Measurements from ENCODE around the gene MED17.

MED17 gene

DNA sequence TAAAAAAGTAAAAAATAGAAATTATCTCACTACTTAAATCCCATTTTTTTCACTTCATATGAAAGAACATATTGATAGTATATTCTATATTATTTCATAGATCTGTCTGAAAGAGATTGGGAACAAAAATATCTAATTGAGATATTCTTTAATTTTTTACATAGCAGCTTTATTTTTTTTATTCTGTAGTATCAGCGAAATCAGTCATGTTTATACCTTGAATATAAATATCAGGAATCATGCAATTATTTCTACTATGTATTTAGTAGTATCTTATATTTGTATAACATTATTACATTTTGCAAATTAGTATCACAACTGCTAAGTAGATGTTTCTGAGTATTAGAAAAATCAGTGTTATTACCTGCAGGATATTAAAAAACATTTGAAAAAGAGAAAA lies 22.2 kb upstream of the MED17 start:
- DNase-seq (ENCODE audit: low read depth): no peak
- TF ChIP-seq, protein P1, sequence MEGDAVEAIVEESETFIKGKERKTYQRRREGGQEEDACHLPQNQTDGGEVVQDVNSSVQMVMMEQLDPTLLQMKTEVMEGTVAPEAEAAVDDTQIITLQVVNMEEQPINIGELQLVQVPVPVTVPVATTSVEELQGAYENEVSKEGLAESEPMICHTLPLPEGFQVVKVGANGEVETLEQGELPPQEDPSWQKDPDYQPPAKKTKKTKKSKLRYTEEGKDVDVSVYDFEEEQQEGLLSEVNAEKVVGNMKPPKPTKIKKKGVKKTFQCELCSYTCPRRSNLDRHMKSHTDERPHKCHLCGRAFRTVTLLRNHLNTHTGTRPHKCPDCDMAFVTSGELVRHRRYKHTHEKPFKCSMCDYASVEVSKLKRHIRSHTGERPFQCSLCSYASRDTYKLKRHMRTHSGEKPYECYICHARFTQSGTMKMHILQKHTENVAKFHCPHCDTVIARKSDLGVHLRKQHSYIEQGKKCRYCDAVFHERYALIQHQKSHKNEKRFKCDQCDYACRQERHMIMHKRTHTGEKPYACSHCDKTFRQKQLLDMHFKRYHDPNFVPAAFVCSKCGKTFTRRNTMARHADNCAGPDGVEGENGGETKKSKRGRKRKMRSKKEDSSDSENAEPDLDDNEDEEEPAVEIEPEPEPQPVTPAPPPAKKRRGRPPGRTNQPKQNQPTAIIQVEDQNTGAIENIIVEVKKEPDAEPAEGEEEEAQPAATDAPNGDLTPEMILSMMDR (conservative IDR thresholded peaks at IDR 0.05; ENCODE audit: low read depth, low read length): no peak
- no peak overlapping the region for H3K4me3 ChIP-seq (ENCODE audit: low read depth, low read length)

DNA sequence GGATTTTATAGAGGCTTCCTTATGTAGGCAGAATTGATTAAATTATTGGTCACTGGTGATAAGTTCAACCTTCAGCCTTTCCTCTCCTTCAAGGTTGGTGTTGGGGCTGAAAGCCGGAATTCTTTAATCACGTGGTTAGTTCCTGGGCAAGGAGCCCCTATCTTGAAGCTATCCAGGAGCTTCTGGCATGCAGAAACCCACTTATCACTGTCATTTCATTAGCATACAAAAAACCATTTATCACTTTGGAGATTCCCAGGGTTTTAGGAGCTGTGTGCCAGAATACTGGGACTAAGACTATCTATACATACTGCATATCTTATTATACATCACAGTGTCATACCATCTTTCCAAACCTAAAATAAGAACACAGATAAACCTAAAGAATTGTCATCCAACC lies 18.5 kb upstream of the MED17 start:
- no peak for DNase-seq (ENCODE audit: low read depth)
- no peak overlapping the region for H3K4me3 ChIP-seq (ENCODE audit: low read depth, low read length)
- TF ChIP-seq, protein P1 (conservative IDR thresholded peaks at IDR 0.05; ENCODE audit: low read depth, low read length): no peak

DNA sequence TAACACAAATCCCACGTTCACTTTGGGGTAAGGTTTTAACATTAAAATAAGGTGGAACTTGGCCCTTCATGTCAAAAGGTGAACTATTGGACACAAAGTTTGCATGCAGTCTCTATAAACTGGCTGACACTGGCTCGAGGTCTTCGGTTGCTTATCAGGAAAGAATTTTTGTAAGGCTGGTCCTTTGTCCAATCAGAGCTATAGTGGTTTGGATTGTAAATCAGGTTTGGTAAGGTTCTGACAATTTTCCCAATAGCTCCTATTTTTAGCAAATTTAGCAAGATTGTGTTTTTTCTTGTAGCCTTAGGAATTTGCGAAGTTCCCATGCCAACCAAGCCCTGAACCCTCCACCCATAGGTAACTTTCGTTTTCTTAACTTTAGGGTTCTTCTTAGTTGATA lies 17.6 kb upstream of the MED17 start:
- DNase-seq (ENCODE audit: low read depth): no peak
- H3K4me3 ChIP-seq (ENCODE audit: low read depth, low read length): no peak overlapping the region
- TF ChIP-seq, protein P1 (conservative IDR thresholded peaks at IDR 0.05; ENCODE audit: low read depth, low read length): no peak

DNA sequence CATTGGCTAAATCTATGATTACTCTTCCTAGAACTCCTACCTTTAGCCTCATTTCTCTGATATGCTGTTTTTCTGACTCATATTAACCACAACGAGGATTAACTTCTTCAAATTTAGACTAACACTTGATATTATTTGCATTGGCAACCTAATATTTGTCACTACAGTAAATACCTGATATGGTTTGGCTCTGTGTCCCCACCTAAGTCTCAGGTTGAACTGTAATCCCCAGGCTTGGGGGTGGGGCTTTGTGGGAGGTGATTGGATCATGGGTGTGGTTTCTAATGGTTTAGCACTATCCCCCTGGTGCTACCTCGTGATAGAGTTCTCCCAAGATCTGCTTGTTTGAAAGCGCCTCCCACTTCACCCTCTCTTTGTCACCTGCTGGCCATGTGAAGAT lies 17.1 kb upstream of the MED17 start:
- DNase-seq (ENCODE audit: low read depth): no peak
- no peak overlapping the region for H3K4me3 ChIP-seq (ENCODE audit: low read depth, low read length)
- TF ChIP-seq, protein P1 (conservative IDR thresholded peaks at IDR 0.05; ENCODE audit: low read depth, low read length): no peak

DNA sequence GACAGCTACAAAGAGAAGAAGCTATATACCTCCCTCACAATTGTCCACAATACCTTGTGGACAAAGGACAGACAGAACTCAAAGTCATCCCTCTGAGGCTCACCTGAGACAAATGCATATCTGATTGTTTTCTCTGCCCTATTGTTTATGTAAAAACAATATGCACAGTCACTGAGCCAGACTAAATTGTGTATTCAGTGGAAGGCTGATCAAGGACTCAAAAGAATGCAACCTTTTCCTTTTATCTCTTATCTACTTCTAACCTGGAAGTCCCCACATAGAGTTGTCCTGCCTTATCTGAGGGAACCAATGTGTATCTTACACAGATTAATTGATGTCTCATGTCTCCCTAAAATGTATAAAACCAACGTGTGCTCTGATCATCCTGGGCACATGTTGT lies 13.9 kb upstream of the MED17 start:
- TF ChIP-seq, protein P1 (conservative IDR thresholded peaks at IDR 0.05; ENCODE audit: low read depth, low read length): no peak

DNA sequence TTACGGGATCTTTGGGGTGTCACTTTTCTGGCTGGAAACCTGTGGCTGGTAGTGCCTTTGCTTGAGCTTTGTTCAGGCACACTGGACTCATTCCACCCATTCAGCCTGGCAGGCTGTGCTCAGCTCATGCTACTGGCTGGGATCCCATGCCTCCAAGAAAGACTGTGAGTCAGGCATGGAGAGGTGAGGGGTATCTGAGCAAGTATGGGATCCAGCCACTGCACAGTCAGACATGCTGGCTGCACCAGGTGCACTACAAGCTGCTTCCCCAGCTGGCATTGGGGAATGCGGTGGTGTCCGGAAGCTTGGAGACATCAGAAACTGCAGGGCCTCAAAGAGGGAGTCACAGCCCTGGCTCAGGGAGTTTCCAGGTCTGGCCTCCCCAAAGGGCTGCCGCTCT lies 12.0 kb upstream of the MED17 start:
- TF ChIP-seq, protein P1 (conservative IDR thresholded peaks at IDR 0.05; ENCODE audit: low read depth, low read length): no peak
- no peak overlapping the region for H3K4me3 ChIP-seq (ENCODE audit: low read depth, low read length)
- DNase-seq (ENCODE audit: low read depth): no peak

More for the DNA sequence above, 13.9 kb upstream of the MED17 start:
- H3K4me3 ChIP-seq (ENCODE audit: low read depth, low read length): no peak overlapping the region
- DNase-seq (ENCODE audit: low read depth): no peak

DNA sequence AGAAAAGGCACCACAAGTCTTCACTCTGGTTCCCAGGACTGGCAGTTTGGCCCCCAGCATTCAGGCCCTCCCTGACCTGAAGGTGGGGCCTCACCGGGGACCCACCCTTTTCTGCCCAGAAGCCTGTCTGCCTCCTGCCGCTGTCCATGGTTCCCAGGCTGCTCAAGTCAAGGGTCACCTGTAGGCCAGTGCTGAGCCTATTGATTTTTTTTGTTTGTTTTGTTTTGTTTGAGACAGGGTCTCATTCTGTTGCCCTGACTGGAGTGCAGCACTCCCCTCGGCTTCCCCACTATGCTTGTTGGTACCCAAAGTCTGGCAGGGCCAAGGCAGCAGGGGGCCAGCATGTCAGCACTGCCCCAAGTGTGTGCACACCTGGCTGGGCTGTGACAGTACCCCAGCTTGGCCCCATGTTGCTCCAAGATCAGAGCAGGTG lies 11.0 kb upstream of the MED17 start:
- no peak for DNase-seq (ENCODE audit: low read depth)
- TF ChIP-seq, protein P1 (conservative IDR thresholded peaks at IDR 0.05; ENCODE audit: low read depth, low read length): no peak
- H3K4me3 ChIP-seq (ENCODE audit: low read depth, low read length): no peak overlapping the region

Data from choroid plexus epithelial cell (primary cell).